NCI-H187 (cell line): ENCODE measurements around the gene EML2.
A peak's percentile ranks its signal among the peaks of the same experiment; 100 is the strongest.
"Not testable (repeated sequence)": the region's sequence is repeated elsewhere in the genome, so short reads cannot be mapped to it uniquely, and the experiment has no call there.

Source experiments
- DNase-seq, 2 experiments: peaks; one replicate each; lab custom pipeline; 2025; lab: John Stamatoyannopoulos, UW

EML2 gene

GRCh38 chr19:45653634-45654033 lies 14.4 kb upstream of the EML2 start:
- no peak for DNase-seq

- no peak for DNase-seq
Measured at GRCh38 chr19:45650722-45651121, 11.5 kb upstream of the EML2 start.

GRCh38 chr19:45646345-45646698 lies 7.1 kb upstream of the EML2 start:
- DNase-seq: no peak

GRCh38 chr19:45645631-45646344 lies 6.6 kb upstream of the EML2 start:
- DNase-seq: peak; percentile 38 to 52

GRCh38 chr19:45645068-45645630 lies 6.0 kb upstream of the EML2 start:
- DNase-seq: no peak

- DNase-seq: no peak
Measured at GRCh38 chr19:45643927-45644771, 5.0 kb upstream of the EML2 start.

GRCh38 chr19:45643024-45643926 lies 4.1 kb upstream of the EML2 start:
- DNase-seq: peak; percentile 71 to 75

- peak; percentile 64 to 82 for DNase-seq
Measured at GRCh38 chr19:45641274-45642105, 2.3 kb upstream of the EML2 start.

- DNase-seq: no peak
Measured at GRCh38 chr19:45640849-45641273, 1.7 kb upstream of the EML2 start.

GRCh38 chr19:45637890-45638667 lies 1.1 kb downstream of the EML2 start:
- no peak for DNase-seq

GRCh38 chr19:45636902-45637301 lies 2.3 kb downstream of the EML2 start:
- no peak for DNase-seq

- DNase-seq: no peak
Measured at GRCh38 chr19:45636275-45636674, 2.9 kb downstream of the EML2 start.

GRCh38 chr19:45632468-45633196 lies 6.6 kb downstream of the EML2 start:
- DNase-seq: peak; percentile 57 to 69

GRCh38 chr19:45630463-45630862 lies 8.7 kb downstream of the EML2 start:
- no peak for DNase-seq

GRCh38 chr19:45629704-45630103 lies 9.5 kb downstream of the EML2 start:
- no peak for DNase-seq

- DNase-seq: not testable (repeated sequence)
Measured at GRCh38 chr19:45628219-45628618, 11.0 kb downstream of the EML2 start.

GRCh38 chr19:45623984-45624383 lies 15.2 kb downstream of the EML2 start:
- no peak for DNase-seq

GRCh38 chr19:45621976-45622503 lies 17.2 kb downstream of the EML2 start:
- no peak for DNase-seq

GRCh38 chr19:45621389-45621788 lies 17.8 kb downstream of the EML2 start:
- DNase-seq: no peak
